ENCODE results near the gene DNMT3A.
A peak's percentile ranks its signal among the peaks of the same experiment; 100 is the strongest.

Gene DNMT3A

DNA sequence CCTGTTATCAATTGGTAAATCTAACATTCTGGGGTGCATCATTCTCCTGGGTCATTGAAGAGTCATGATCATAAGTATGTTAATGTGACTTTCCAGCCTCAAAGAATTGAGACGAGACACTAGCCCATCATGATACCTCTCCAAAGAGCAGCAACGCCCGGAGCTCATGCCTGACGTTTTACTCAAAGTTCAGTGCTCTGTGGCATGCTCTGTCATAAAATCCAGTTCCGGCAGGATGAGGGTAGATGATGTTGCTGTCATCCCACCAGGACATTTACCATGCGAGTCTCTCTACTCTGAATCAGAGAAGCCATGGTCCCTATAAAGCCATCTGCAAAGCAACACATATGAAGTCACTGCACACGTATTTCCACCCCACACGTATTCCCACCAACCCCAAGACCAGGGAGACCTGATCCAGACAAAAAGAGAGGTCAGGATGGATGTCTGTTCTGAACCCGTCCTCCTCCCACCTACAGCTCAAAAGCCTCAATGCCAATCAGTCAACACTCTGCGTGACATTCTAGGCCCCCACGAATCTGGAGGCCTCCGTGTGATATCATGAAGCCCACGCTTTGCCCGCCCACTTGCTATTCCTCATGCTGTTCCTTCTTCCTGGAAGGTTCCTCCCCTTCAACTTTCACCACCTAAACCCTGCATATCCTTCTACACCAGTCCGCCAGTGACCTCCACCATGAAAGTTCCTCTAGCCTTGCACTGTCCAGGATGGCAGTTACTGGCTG, 85.8 kb downstream of the DNMT3A start:
- H3K4me3 ChIP-seq (ENCODE audit: low read depth in 1 of 5, low read length in 5 of 5) = no peak overlapping the region
- H3K27me3 ChIP-seq (ENCODE audit: control insufficient read depth in 5 of 5, insufficient read depth in 4 of 5, low read length in 5 of 5) = no peaks in the 10 kb centered on the region
- peaks cover 5 to 28% (median 16%) of the 10 kb centered on the region in 5 donors for H3K4me1 ChIP-seq (ENCODE audit: control insufficient read depth in 5 of 5, insufficient read depth in 5 of 5, low read length in 5 of 5)
- no peaks in the 10 kb centered on the region for H3K9me3 ChIP-seq (ENCODE audit: control insufficient read depth in 5 of 5, low read length in 5 of 5)
- no peak overlapping the region for H3K27ac ChIP-seq (ENCODE audit: low read depth, low read length)
- H3K36me3 ChIP-seq (ENCODE audit: control insufficient read depth in 5 of 5, insufficient read depth in 5 of 5, low read length in 5 of 5) = peaks cover 2 to 39% (median 34%) of the 10 kb centered on the region in 5 donors
- H3K9ac ChIP-seq (ENCODE audit: low read length in 5 of 5) = no peak overlapping the region

DNA sequence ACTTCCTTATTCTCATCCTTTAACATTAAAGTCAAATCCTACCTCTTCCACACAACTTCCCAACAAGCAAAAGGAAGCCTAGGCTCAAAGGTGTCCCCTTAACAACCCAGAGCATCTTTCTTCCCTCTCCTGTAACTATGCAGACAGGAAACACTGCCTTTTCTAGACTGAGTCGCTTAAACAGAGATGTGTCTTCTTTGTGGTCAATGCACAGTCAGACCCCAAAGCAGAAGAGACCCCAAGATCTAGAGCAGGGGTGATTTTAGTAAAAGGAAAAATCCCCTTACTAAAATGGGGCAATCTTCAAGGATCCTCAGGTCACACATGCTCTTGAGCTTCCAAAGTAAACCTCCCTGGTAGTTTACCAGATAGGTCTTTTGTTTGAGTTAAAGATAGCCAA, 86.8 kb downstream of the DNMT3A start:
- Histone ChIP-seq H3K27me3 (ENCODE audit: control insufficient read depth in 5 of 5, insufficient read depth in 4 of 5, low read length in 5 of 5) (no peaks in the 10 kb centered on the region), H3K9ac (ENCODE audit: low read length in 5 of 5) (no peak overlapping the region), H3K4me1 (ENCODE audit: control insufficient read depth in 5 of 5, insufficient read depth in 5 of 5, low read length in 5 of 5) (peaks cover 5 to 32% (median 16%) of the 10 kb centered on the region in 5 donors), H3K4me3 (ENCODE audit: low read depth in 1 of 5, low read length in 5 of 5) (no peak overlapping the region), H3K36me3 (ENCODE audit: control insufficient read depth in 5 of 5, insufficient read depth in 5 of 5, low read length in 5 of 5) (peaks cover 2 to 32% (median 27%) of the 10 kb centered on the region in 5 donors), H3K9me3 (ENCODE audit: control insufficient read depth in 5 of 5, low read length in 5 of 5) (no peaks in the 10 kb centered on the region), H3K27ac (ENCODE audit: low read depth, low read length) (no peak overlapping the region)

DNA sequence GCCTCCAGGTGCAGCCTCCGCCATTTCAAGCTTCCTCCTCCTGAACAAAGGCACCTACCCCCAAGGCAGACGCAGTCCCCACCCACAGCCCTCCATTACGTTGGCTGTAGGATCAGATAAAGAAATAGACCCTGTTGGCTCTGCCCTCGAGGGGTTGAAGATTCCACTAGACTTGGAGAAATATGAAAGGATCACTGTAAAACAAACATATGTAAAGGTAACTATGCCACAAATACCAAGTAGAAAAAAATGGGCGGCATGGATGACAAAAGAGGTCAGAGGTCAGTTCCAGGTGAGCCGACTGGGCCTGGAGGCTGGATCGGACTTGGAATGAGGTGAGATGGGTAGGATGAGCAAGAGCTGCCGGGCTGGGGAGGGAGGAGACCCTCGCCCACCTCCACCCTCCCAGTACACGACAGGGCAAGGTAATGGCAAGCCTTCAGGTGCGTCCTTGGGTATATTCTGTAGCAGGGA, 88.5 kb downstream of the DNMT3A start:
- peak overlapping the region; percentile 20 to 67 (median 53) for H3K4me3 ChIP-seq (ENCODE audit: low read depth in 1 of 5, low read length in 5 of 5)
- H3K27me3 ChIP-seq (ENCODE audit: control insufficient read depth in 5 of 5, insufficient read depth in 4 of 5, low read length in 5 of 5) = no peaks in the 10 kb centered on the region
- H3K9ac ChIP-seq (ENCODE audit: low read length in 5 of 5) = peak overlapping the region in 1 of 5 donors; percentile 68
- H3K27ac ChIP-seq (ENCODE audit: low read depth, low read length) = peak overlapping the region; percentile 62
- H3K4me1 ChIP-seq (ENCODE audit: control insufficient read depth in 5 of 5, insufficient read depth in 5 of 5, low read length in 5 of 5) = peaks cover 5 to 32% (median 16%) of the 10 kb centered on the region in 5 donors
- no peaks in the 10 kb centered on the region for H3K9me3 ChIP-seq (ENCODE audit: control insufficient read depth in 5 of 5, low read length in 5 of 5)
- peaks cover 2 to 22% (median 19%) of the 10 kb centered on the region in 5 donors for H3K36me3 ChIP-seq (ENCODE audit: control insufficient read depth in 5 of 5, insufficient read depth in 5 of 5, low read length in 5 of 5)

- peak overlapping the region; percentile 20 to 67 (median 53) for H3K4me3 ChIP-seq (ENCODE audit: low read depth in 1 of 5, low read length in 5 of 5)
- no peaks in the 10 kb centered on the region for H3K9me3 ChIP-seq (ENCODE audit: control insufficient read depth in 5 of 5, low read length in 5 of 5)
- H3K27ac ChIP-seq (ENCODE audit: low read depth, low read length) = peak overlapping the region; percentile 62
- no peaks in the 10 kb centered on the region for H3K27me3 ChIP-seq (ENCODE audit: control insufficient read depth in 5 of 5, insufficient read depth in 4 of 5, low read length in 5 of 5)
- peaks cover 2 to 32% (median 16%) of the 10 kb centered on the region in 5 donors for H3K4me1 ChIP-seq (ENCODE audit: control insufficient read depth in 5 of 5, insufficient read depth in 5 of 5, low read length in 5 of 5)
- peak overlapping the region in 3 of 5 donors; percentile 39 to 68 (median 53) for H3K9ac ChIP-seq (ENCODE audit: low read length in 5 of 5)
- H3K36me3 ChIP-seq (ENCODE audit: control insufficient read depth in 5 of 5, insufficient read depth in 5 of 5, low read length in 5 of 5) = peaks cover 2 to 26% (median 24%) of the 10 kb centered on the region in 5 donors
Observed at GRCh38 chr2:25252291-25253152, 89.2 kb downstream of the DNMT3A start.

DNA sequence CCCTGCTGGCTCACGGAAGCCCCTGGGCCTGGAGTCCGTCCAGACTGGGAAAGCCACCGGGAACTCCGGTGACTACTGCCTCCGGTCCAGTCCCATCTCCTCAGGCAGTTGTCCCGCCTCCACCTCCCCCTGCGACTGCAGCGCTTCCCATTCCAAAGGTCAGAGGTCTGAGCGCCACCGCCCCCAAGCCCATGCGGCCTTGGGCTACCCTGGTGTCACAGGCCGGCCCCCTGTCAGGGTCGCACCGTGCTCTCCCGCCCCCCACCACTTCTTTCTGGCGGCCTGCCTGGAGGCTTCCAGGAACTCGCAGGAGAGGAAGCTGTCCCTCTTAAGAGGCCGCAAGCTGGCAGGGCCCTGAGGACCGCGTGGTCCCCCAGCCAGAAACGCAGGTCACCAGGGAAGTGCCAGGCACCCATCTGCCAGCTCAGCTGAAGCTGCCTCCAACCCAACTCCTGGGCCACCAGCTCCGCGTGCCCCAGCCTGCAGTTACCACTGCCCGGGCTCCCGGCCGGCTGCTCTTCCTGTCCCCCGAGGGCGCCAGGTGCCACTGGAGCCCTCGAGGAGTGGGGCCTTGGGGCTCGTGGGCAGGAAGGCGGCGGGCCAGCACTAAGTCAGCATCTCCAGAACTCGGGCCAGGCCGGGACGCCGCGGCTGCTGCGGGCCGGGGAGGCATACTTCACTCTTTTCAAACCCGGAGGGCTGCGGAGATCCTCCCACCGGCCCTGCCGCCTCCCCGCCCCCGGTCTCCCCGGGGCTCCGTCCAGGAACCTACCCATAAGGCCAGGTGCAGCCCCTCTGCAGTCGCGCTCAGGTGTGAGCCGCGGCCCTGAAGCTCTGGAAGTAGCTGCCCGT, 90.1 kb downstream of the DNMT3A start:
- Histone ChIP-seq H3K9me3 (ENCODE audit: control insufficient read depth in 5 of 5, low read length in 5 of 5) (no peaks in the 10 kb centered on the region), H3K9ac (ENCODE audit: low read length in 5 of 5) (peak overlapping the region in 4 of 5 donors; percentile 27 to 63 (median 48)), H3K4me3 (ENCODE audit: low read depth in 1 of 5, low read length in 5 of 5) (peak overlapping the region in 4 of 5 donors; percentile 44 to 67 (median 60))

DNA sequence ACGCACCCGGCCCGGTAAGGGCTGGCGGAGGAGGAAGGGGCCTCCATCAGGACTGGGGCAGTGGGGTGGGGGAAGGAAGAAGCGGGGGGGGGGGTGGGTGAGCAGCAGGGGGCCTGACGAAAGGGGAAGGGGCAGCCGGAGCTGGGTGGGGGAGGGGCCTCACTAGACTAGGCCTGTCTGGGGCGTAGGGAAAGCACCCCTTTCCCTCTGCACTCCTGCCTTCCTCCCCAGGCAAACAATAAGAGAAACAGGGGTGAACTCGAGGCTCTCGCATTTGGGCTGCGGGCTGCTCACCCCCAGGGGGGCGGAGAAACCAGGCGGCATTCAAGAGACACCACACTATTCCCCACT, 90.7 kb downstream of the DNMT3A start:
- peak overlapping the region in 1 of 5 donors; percentile 37 for H3K9ac ChIP-seq (ENCODE audit: low read length in 5 of 5)
- peak overlapping the region in 4 of 5 donors; percentile 44 to 67 (median 60) for H3K4me3 ChIP-seq (ENCODE audit: low read depth in 1 of 5, low read length in 5 of 5)
- H3K27me3 ChIP-seq (ENCODE audit: control insufficient read depth in 5 of 5, insufficient read depth in 4 of 5, low read length in 5 of 5) = no peaks in the 10 kb centered on the region
- no peak overlapping the region for H3K27ac ChIP-seq (ENCODE audit: low read depth, low read length)
- H3K9me3 ChIP-seq (ENCODE audit: control insufficient read depth in 5 of 5, low read length in 5 of 5) = no peaks in the 10 kb centered on the region
- peaks cover 2 to 37% (median 33%) of the 10 kb centered on the region in 5 donors for H3K36me3 ChIP-seq (ENCODE audit: control insufficient read depth in 5 of 5, insufficient read depth in 5 of 5, low read length in 5 of 5)
- H3K4me1 ChIP-seq (ENCODE audit: control insufficient read depth in 5 of 5, insufficient read depth in 5 of 5, low read length in 5 of 5) = peaks cover 2 to 23% (median 15%) of the 10 kb centered on the region in 5 donors

More for the DNA sequence above, 90.1 kb downstream of the DNMT3A start:
- H3K4me1 ChIP-seq (ENCODE audit: control insufficient read depth in 5 of 5, insufficient read depth in 5 of 5, low read length in 5 of 5) = peaks cover 2 to 24% (median 15%) of the 10 kb centered on the region in 5 donors
- H3K36me3 ChIP-seq (ENCODE audit: control insufficient read depth in 5 of 5, insufficient read depth in 5 of 5, low read length in 5 of 5) = peaks cover 2 to 34% (median 30%) of the 10 kb centered on the region in 5 donors
- H3K27me3 ChIP-seq (ENCODE audit: control insufficient read depth in 5 of 5, insufficient read depth in 4 of 5, low read length in 5 of 5) = no peaks in the 10 kb centered on the region
- peak overlapping the region; percentile 50 for H3K27ac ChIP-seq (ENCODE audit: low read depth, low read length)

GRCh38 chr2:25250331-25251070, 91.2 kb downstream of the DNMT3A start:
- Histone ChIP-seq H3K9ac (ENCODE audit: low read length in 5 of 5) (no peak overlapping the region), H3K36me3 (ENCODE audit: control insufficient read depth in 5 of 5, insufficient read depth in 5 of 5, low read length in 5 of 5) (peaks cover 2 to 37% (median 34%) of the 10 kb centered on the region in 5 donors), H3K27me3 (ENCODE audit: control insufficient read depth in 5 of 5, insufficient read depth in 4 of 5, low read length in 5 of 5) (no peaks in the 10 kb centered on the region), H3K9me3 (ENCODE audit: control insufficient read depth in 5 of 5, low read length in 5 of 5) (no peaks in the 10 kb centered on the region), H3K4me1 (ENCODE audit: control insufficient read depth in 5 of 5, insufficient read depth in 5 of 5, low read length in 5 of 5) (peaks cover 2 to 23% (median 15%) of the 10 kb centered on the region in 5 donors), H3K4me3 (ENCODE audit: low read depth in 1 of 5, low read length in 5 of 5) (no peak overlapping the region), H3K27ac (ENCODE audit: low read depth, low read length) (no peak overlapping the region)

GRCh38 chr2:25249785-25250184, 91.9 kb downstream of the DNMT3A start:
- H3K4me1 ChIP-seq (ENCODE audit: control insufficient read depth in 5 of 5, insufficient read depth in 5 of 5, low read length in 5 of 5) = peaks cover 2 to 23% (median 15%) of the 10 kb centered on the region in 5 donors
- peaks cover 0 to 38% (median 36%) of the 10 kb centered on the region in 5 donors for H3K36me3 ChIP-seq (ENCODE audit: control insufficient read depth in 5 of 5, insufficient read depth in 5 of 5, low read length in 5 of 5)
- no peak overlapping the region for H3K9ac ChIP-seq (ENCODE audit: low read length in 5 of 5)
- H3K4me3 ChIP-seq (ENCODE audit: low read depth in 1 of 5, low read length in 5 of 5) = no peak overlapping the region
- H3K27me3 ChIP-seq (ENCODE audit: control insufficient read depth in 5 of 5, insufficient read depth in 4 of 5, low read length in 5 of 5) = no peaks in the 10 kb centered on the region
- H3K9me3 ChIP-seq (ENCODE audit: control insufficient read depth in 5 of 5, low read length in 5 of 5) = no peaks in the 10 kb centered on the region
- H3K27ac ChIP-seq (ENCODE audit: low read depth, low read length) = no peak overlapping the region

All from subcutaneous abdominal adipose tissue (tissue), 5 donors.